SK-N-SH (cell line): Measurements from ENCODE around the gene SFXN1. TPM values are rescaled to one million over a fixed set of nuclear protein-coding genes. Genes with fewer than 3 reads are reported as not detected.

Experiments used
- CTCF ChIA-PET: fragments of 300-600, 350-600 bp; formaldehyde crosslinking; extraction: SDS; loops from one replicate; lab custom pipeline; 2021; lab: Yijun Ruan, JAX
- POLR2A ChIA-PET: fragments of 350-600 bp; sonication (Branson Sonifier 250); formaldehyde crosslinking; extraction: SDS; loops from one replicate; lab custom pipeline; 2020; ENCODE audit warnings: antibody characterized with exemption, inconsistent platforms; lab: Yijun Ruan, JAX
- DNase-seq: peaks from one replicate; pipeline ENCODE4 v3.0.0; 2012
- H2AFZ ChIP-seq: fragments of 200-600 bp; sonication (generic); 2 replicates; pipeline ENCODE4 v1.8.1; 2016; ENCODE audit warnings: antibody characterized with exemption, mild to moderate bottlenecking, low read depth
- H3F3A ChIP-seq: fragments of 200-600 bp; sonication (generic); replicated peaks from 2 replicates; pipeline ENCODE3; 2016; ENCODE audit warnings: antibody characterized with exemption, mild to moderate bottlenecking; ENCODE audit not compliant: insufficient read depth
- H3K27ac ChIP-seq, 2 experiments: fragments of 200-500 bp in 1 of 2; fragments of 200-600 bp in 1 of 2; sonication (Bioruptor generic) in 1 of 2; sonication (generic), shearing (Covaris generic) in 1 of 2; 2 replicates each; pipeline versions ENCODE4 v1.5.1 to v1.6.1; 2014 to 2016; ENCODE audit warnings: low read depth in 2 of 2, inconsistent platforms in 1 of 2, low read length in 1 of 2, mild to moderate bottlenecking in 1 of 2, mixed read lengths in 1 of 2
- H3K27me3 ChIP-seq: fragments of 200-600 bp; sonication (generic), shearing (Covaris generic); 2 replicates; pipeline ENCODE4 v1.6.1; 2016; ENCODE audit warnings: mixed run types; ENCODE audit not compliant: insufficient read depth
- H3K36me3 ChIP-seq, 2 experiments: fragments of 200-500 bp in 1 of 2; fragments of 200-600 bp in 1 of 2; sonication (Bioruptor generic) in 1 of 2; sonication (generic) in 1 of 2; replicated peaks in 1 of 2; 2 replicates each; pipeline versions ENCODE3 to v1.5.1; 2014 to 2016; ENCODE audit warnings: low read length in 1 of 2, mild to moderate bottlenecking in 1 of 2; ENCODE audit not compliant: insufficient read depth in 2 of 2, control insufficient read depth in 1 of 2
- H3K4me1 ChIP-seq, 2 experiments: fragments of 200-500 bp in 1 of 2; fragments of 200-600 bp in 1 of 2; sonication (Bioruptor generic) in 1 of 2; sonication (generic), shearing (Covaris generic) in 1 of 2; 2 replicates each; pipeline versions ENCODE4 v1.5.1 to v1.6.1; 2014 to 2016; ENCODE audit warnings: low read depth in 1 of 2, low read length in 1 of 2, mixed run types in 1 of 2; ENCODE audit not compliant: insufficient read depth in 2 of 2, control insufficient read depth in 1 of 2
- H3K4me2 ChIP-seq: fragments of 200-600 bp; sonication (generic), shearing (Covaris generic); 2 replicates; pipeline ENCODE4 v1.6.1; 2017; ENCODE audit warnings: mixed run types
- H3K4me3 ChIP-seq, 2 experiments: fragments of 200-500 bp in 1 of 2; fragments of 200-600 bp in 1 of 2; sonication (Bioruptor generic) in 1 of 2; sonication (generic), shearing (Covaris generic) in 1 of 2; 2 replicates each; pipeline versions ENCODE4 v1.5.1 to v1.8.1; 2014 to 2016; ENCODE audit warnings: low read depth in 2 of 2, inconsistent platforms in 1 of 2, low read length in 1 of 2, mild to moderate bottlenecking in 1 of 2, mixed read lengths in 1 of 2, moderate library complexity in 1 of 2
- H3K79me2 ChIP-seq: fragments of 200-600 bp; sonication (generic); 2 replicates; pipeline ENCODE4 v1.8.1; 2017; ENCODE audit warnings: mild to moderate bottlenecking; ENCODE audit not compliant: insufficient read depth
- H3K9ac ChIP-seq: fragments of 200-600 bp; sonication (generic); 2 replicates; pipeline ENCODE4 v1.6.1; 2017; ENCODE audit warnings: mixed run types
- H3K9me2 ChIP-seq: fragments of 200-600 bp; sonication (generic); 2 replicates; pipeline ENCODE4 v1.6.1; 2017; ENCODE audit warnings: mixed run types
- H3K9me3 ChIP-seq: fragments of 200-600 bp; sonication (generic); 2 replicates; pipeline ENCODE4 v1.6.1; 2017; ENCODE audit warnings: mixed run types, mild to moderate bottlenecking, moderate library complexity
- H4K20me1 ChIP-seq: fragments of 200-600 bp; sonication (generic); 2 replicates; pipeline ENCODE4 v1.6.1; 2017; ENCODE audit warnings: mild to moderate bottlenecking, mixed run types; ENCODE audit not compliant: insufficient read depth
- CHD2 ChIP-seq: fragments of 150-350 bp; IDR thresholded peaks from 2 replicates; pipeline ENCODE4 v1.6.1; 2018; ENCODE audit warnings: low read length; ENCODE audit not compliant: partially characterized antibody
- ELF1 ChIP-seq: IDR thresholded peaks from 2 replicates; pipeline ENCODE4 v1.4.0; 2012
- FOSL2 ChIP-seq: IDR thresholded peaks from 2 replicates; pipeline ENCODE4 v1.4.0; 2012; ENCODE audit warnings: low read depth, mild to moderate bottlenecking, moderate library complexity, borderline replicate concordance
- FOXM1 ChIP-seq: IDR thresholded peaks from 2 replicates; pipeline ENCODE4 v1.4.0; 2012; ENCODE audit warnings: low read depth, mild to moderate bottlenecking
- JUND ChIP-seq: IDR thresholded peaks from 2 replicates; pipeline ENCODE4 v1.4.0; 2012
- NFIC ChIP-seq: IDR thresholded peaks from 2 replicates; pipeline ENCODE4 v1.4.0; 2012; ENCODE audit warnings: borderline replicate concordance
- NRF1 ChIP-seq: IDR thresholded peaks from 2 replicates; pipeline ENCODE4 v1.6.1; 2012; ENCODE audit warnings: low read depth, mild to moderate bottlenecking, low read length
- POLR2AphosphoS5 ChIP-seq: IDR thresholded peaks from 2 replicates; pipeline ENCODE4 v1.6.1; 2012; ENCODE audit warnings: low read depth, low read length
- RAD21 ChIP-seq: IDR thresholded peaks from 2 replicates; pipeline ENCODE4 v1.6.1; 2012; ENCODE audit warnings: mild to moderate bottlenecking, low read length
- REST ChIP-seq: IDR thresholded peaks from 2 replicates; pipeline ENCODE4 v1.6.1; 2012; ENCODE audit warnings: mild to moderate bottlenecking, low read depth, low read length, moderate library complexity
- RFX5 ChIP-seq: IDR thresholded peaks from 2 replicates; pipeline ENCODE4 v1.6.1; 2012; ENCODE audit warnings: mild to moderate bottlenecking, improper control_type of control experiment, low read length
- SIN3A ChIP-seq: IDR thresholded peaks from 2 replicates; pipeline ENCODE4 v1.6.1; 2012; ENCODE audit warnings: low read depth, mild to moderate bottlenecking, low read length, moderate library complexity, borderline replicate concordance
- SMC3 ChIP-seq: IDR thresholded peaks from 2 replicates; pipeline ENCODE4 v1.6.1; 2012; ENCODE audit warnings: low read depth, low read length, improper control_type of control experiment
- YY1 ChIP-seq: IDR thresholded peaks from 2 replicates; pipeline ENCODE4 v1.4.0; 2012; ENCODE audit warnings: low read depth, mild to moderate bottlenecking
- WGBS: methylation state at CpG from one replicate; pipeline ENCODE4 v1.1.6; 2017; ENCODE audit warnings: low lambda C conversion rate; 5-methylcytosine and 5-hydroxymethylcytosine counted together
- polyA plus RNA-seq, 3 experiments: library from polyadenylated mRNA; depleted of rRNA; stranded (reverse); fragments of >200 nt; gene quantifications; 2 replicates each; pipeline ENCODE4 v1.2.3, GENCODE V29; 2012
- TF ChIP-seq, protein P1 (sequence below): fragments of 200-600 bp; sonication (generic); IDR thresholded peaks from 2 replicates; pipeline ENCODE4 v1.6.1; 2017; ENCODE audit warnings: antibody characterized with exemption, mild to moderate bottlenecking, moderate library complexity

Gene SFXN1
- polyA plus RNA-seq, 1 of the 3 experiments (the other 2 are of a cell fraction) = 73.6 TPM

DNA sequence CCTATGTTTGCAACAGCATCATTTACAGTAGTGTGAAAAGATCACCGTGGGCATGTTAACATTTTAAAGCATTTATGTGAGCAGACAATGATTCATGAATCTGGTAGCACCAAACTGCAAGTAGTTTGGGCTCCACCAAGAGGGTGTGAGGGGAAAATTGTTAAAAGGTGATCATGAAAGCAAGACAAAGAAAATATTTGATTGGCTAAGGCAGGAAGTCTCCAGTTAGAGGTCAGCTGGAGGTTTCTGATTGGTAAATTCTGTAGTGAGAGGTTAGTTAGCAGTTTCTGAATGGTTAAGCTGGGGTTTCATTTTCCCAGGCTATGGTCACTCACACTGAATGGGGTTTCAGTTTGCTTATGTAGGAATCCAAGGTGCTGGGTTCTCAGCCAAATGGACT lies 20.9 kb upstream of the SFXN1 start:
- H3K9ac ChIP-seq = no peak overlapping the region
- H2AFZ ChIP-seq = no peak overlapping the region
- no peak overlapping the region for H3K27ac ChIP-seq
- TF ChIP-seq ELF1 (no peak), REST (no peak), FOSL2 (no peak), YY1 (no peak), SIN3A (no peak), RFX5 (no peak), JUND (no peak), POLR2AphosphoS5 (no peak), CHD2 (no peak), NRF1 (no peak), NFIC (no peak)
- no peak overlapping the region for H3K4me3 ChIP-seq
- no peak overlapping the region for H3K4me2 ChIP-seq
- H4K20me1 ChIP-seq = no peaks in the 10 kb centered on the region
- POLR2A ChIA-PET = no interaction called here
- no peak for DNase-seq
- peaks cover 2% of the 10 kb centered on the region; the same call in 1 of the 2 replicates for H3K27me3 ChIP-seq
- H3F3A ChIP-seq = no peaks in the 10 kb centered on the region
- no peaks in the 10 kb centered on the region for H3K4me1 ChIP-seq
- H3K9me3 ChIP-seq = no peaks in the 10 kb centered on the region
- CTCF ChIA-PET = interaction anchor here (1.1 to 2.6 kb wide), 2 partner anchors 10 to 12 kb away, joined by 3 to 10 read pairs; no protein-coding TSS in a partner anchor
- H3K36me3 ChIP-seq = no peaks in the 10 kb centered on the region
- WGBS = 0% methylated on average over 1 of the region's 1 CpG
- no peaks in the 10 kb centered on the region for H3K9me2 ChIP-seq
- no peaks in the 10 kb centered on the region for H3K79me2 ChIP-seq

GRCh38 chr5:175460126-175460525 lies 18.2 kb upstream of the SFXN1 start:
- no peaks in the 10 kb centered on the region for H3K79me2 ChIP-seq
- H3K27me3 ChIP-seq = no peaks in the 10 kb centered on the region; the same call in 1 of the 2 replicates
- no peak overlapping the region for H3K27ac ChIP-seq
- no peak overlapping the region for H3K9ac ChIP-seq
- H3F3A ChIP-seq = no peaks in the 10 kb centered on the region
- H3K4me3 ChIP-seq = no peak overlapping the region
- no peaks in the 10 kb centered on the region for H3K36me3 ChIP-seq
- ChIA-PET POLR2A (no interaction called here), CTCF (interaction anchor here (1.0 to 2.0 kb wide), 4 partner anchors 8 to 508 kb away, joined by 3 to 10 read pairs (median 8); no protein-coding TSS in a partner anchor)
- no peaks in the 10 kb centered on the region for H3K9me2 ChIP-seq
- H4K20me1 ChIP-seq = no peaks in the 10 kb centered on the region
- no peak overlapping the region for H3K4me2 ChIP-seq
- no peak for DNase-seq
- H3K9me3 ChIP-seq = no peaks in the 10 kb centered on the region
- 33% methylated on average over 7 of the region's 7 CpGs for WGBS
- TF ChIP-seq SMC3 (0 out of 2 replicates have a peak, but pooled peaks have one; percentile 14), FOXM1 (no peak), RAD21 (peak; percentile 51)
- TF ChIP-seq, protein P1, sequence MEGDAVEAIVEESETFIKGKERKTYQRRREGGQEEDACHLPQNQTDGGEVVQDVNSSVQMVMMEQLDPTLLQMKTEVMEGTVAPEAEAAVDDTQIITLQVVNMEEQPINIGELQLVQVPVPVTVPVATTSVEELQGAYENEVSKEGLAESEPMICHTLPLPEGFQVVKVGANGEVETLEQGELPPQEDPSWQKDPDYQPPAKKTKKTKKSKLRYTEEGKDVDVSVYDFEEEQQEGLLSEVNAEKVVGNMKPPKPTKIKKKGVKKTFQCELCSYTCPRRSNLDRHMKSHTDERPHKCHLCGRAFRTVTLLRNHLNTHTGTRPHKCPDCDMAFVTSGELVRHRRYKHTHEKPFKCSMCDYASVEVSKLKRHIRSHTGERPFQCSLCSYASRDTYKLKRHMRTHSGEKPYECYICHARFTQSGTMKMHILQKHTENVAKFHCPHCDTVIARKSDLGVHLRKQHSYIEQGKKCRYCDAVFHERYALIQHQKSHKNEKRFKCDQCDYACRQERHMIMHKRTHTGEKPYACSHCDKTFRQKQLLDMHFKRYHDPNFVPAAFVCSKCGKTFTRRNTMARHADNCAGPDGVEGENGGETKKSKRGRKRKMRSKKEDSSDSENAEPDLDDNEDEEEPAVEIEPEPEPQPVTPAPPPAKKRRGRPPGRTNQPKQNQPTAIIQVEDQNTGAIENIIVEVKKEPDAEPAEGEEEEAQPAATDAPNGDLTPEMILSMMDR = peak; percentile 59
- H2AFZ ChIP-seq = no peak overlapping the region
- H3K4me1 ChIP-seq = no peaks in the 10 kb centered on the region; a peak in 1 of 4 replicates
